Right lobe of liver (tissue), 4 donors: Measurements from ENCODE around the gene SYNJ2.

ENCODE experiments used
- CTCF ChIP-seq, 4 donors: fragments of 200-600 bp in 3 of 4; fragments of 450-650 bp in 1 of 4; IDR thresholded peaks; one replicate each; pipeline versions ENCODE4 v1.5.1 to v1.8.0; 2016 to 2022; ENCODE audit warnings: antibody characterized with exemption in 4 of 4, mild to moderate bottlenecking in 2 of 4
- POLR2A ChIP-seq: fragments of 450-650 bp; IDR thresholded peaks from one replicate; pipeline ENCODE4 v1.6.1; 2017; ENCODE audit warnings: antibody characterized with exemption, mild to moderate bottlenecking
- donor health status: DM: no; HTN: no; CAD: no.
- donor health status: DM: no; HTN: no; CAD: no.
- donor health status: DM: no; HTN: yes; CAD: no.

DNA sequence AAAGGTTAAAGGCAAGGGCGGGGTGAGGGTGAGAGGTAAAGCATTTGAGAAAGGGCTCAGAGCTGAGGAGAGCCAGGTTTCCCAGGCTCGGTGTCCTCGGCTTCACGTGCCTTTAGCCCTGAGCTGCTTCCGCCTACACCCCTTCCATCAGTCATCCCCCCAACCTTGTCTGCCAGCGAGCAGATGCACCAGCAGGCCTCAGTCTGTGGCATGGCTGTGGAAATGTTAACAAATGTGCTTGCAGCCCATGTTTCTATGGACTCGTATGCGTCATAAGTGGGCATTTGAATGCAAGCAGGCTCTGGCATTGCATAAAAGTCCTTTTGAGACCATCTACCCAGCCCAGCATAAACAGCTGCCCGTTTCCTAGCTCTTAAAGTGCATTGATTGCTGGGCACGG lies 88.8 kb downstream of the SYNJ2 start:
- no peak for TF ChIP-seq CTCF (IDR thresholded peaks at IDR 0.05)
- no peak for TF ChIP-seq POLR2A
